Left ventricle myocardium inferior (tissue), 1 donor: ENCODE data around the gene HTR5A. TPM values are rescaled to one million over a fixed set of nuclear protein-coding genes. Genes with fewer than 3 reads are reported as not detected.

Source experiments
- DNase-seq: peaks from one replicate; pipeline ENCODE4 v3.0.0-alpha.2; 2020
- H3K27ac ChIP-seq: fragments of 200-600 bp; replicated peaks from 2 replicates; pipeline ENCODE4 v1.8.0; 2021
- H3K27me3 ChIP-seq: fragments of 200-600 bp; 2 replicates; pipeline ENCODE4 v1.8.0; 2021; ENCODE audit warnings: low read depth
- H3K36me3 ChIP-seq: fragments of 200-600 bp; 2 replicates; pipeline ENCODE4 v1.8.0; 2021
- H3K4me1 ChIP-seq: fragments of 200-600 bp; 2 replicates; pipeline ENCODE4 v1.8.0; 2021
- H3K4me3 ChIP-seq: fragments of 200-600 bp; 2 replicates; pipeline ENCODE4 v1.8.0; 2021; ENCODE audit warnings: mild to moderate bottlenecking, moderate library complexity
- H3K9me3 ChIP-seq: fragments of 200-600 bp; replicated peaks from 2 replicates; pipeline ENCODE4 v1.8.0; 2021
- CTCF ChIP-seq: fragments of 200-600 bp; IDR thresholded peaks from 2 replicates; pipeline ENCODE4 v1.8.0; 2021; ENCODE audit warnings: antibody characterized with exemption, mild to moderate bottlenecking, borderline replicate concordance
- intact Hi-C: fragments of 100-400 bp; cut with micrococcal nuclease; formaldehyde crosslinking; loops from one replicate; pipeline ENCODE4 v1.11.0; 2022
- total RNA-seq: library from RNA; stranded (reverse); fragmentation: NEBNext Ultra II Directional; extraction: Animal tissue kit (Norgen Biotek cat#: 25700); gene quantifications from one replicate; pipeline ENCODE4 v1.2.1, GENCODE V29; 2021
- donor health status: DM: no; HTN: yes; CAD: no; lungs with severe emphysema.

Gene HTR5A
- total RNA-seq, 1 donor from 2014 or later, result not detected

GRCh38 chr7:155132431-155132830 lies 62.3 kb downstream of the HTR5A start:
- Histone ChIP-seq H3K27me3 (peaks cover 34% of the 10 kb centered on the region), H3K4me3 (no peak overlapping the region), H3K27ac (no peak overlapping the region), H3K9me3 (peaks cover 6% of the 10 kb centered on the region), H3K4me1 (no peaks in the 10 kb centered on the region), H3K36me3 (no peaks in the 10 kb centered on the region)
- DNase-seq, result no peak
- intact Hi-C loops, result no loop called here
- no peak for TF ChIP-seq CTCF

- no peak for DNase-seq
- no peak overlapping the region for H3K4me3 ChIP-seq
- H3K36me3 ChIP-seq, result no peaks in the 10 kb centered on the region
- H3K27ac ChIP-seq, result no peak overlapping the region
- H3K4me1 ChIP-seq, result no peaks in the 10 kb centered on the region
- peaks cover 6% of the 10 kb centered on the region for H3K9me3 ChIP-seq
- intact Hi-C loops, result no loop called here
- TF ChIP-seq CTCF, result no peak
- peaks cover 48% of the 10 kb centered on the region for H3K27me3 ChIP-seq
Observed at GRCh38 chr7:155136619-155137243, 66.6 kb downstream of the HTR5A start.

Other genes starting within 250 kb of the HTR5A start
- 5.8 TPM for gene PAXIP1, start 67.2 kb upstream of the HTR5A start, total RNA-seq
- 7.5 TPM for gene INSIG1, start 227.6 kb downstream of the HTR5A start, total RNA-seq